ENCODE data around the gene CEMP1.

DNA sequence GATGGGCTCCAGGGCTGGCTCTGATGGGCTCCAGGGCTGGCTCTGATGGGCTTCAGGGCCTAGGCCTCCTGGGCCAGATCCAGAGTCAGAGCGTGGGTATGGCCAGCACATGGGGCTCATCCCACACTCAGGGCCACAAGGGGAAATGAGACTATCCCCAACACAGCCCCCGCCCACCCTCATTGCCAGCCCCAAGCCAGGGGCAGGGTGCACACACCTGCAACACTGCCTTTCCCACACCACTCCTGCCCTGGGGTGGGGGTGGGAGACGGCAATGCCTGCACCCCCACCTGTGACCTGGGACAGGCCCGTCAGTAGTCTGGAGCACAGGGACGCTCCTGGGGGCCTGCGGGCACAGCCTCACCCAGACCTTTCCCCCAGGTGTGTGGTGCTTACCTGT lies 31.8 kb downstream of the CEMP1 start:
- no peak for TF ChIP-seq EZH2phosphoT487 (IDR thresholded peaks at IDR 0.05; ENCODE audit: borderline replicate concordance)
- TF ChIP-seq, protein P1, sequence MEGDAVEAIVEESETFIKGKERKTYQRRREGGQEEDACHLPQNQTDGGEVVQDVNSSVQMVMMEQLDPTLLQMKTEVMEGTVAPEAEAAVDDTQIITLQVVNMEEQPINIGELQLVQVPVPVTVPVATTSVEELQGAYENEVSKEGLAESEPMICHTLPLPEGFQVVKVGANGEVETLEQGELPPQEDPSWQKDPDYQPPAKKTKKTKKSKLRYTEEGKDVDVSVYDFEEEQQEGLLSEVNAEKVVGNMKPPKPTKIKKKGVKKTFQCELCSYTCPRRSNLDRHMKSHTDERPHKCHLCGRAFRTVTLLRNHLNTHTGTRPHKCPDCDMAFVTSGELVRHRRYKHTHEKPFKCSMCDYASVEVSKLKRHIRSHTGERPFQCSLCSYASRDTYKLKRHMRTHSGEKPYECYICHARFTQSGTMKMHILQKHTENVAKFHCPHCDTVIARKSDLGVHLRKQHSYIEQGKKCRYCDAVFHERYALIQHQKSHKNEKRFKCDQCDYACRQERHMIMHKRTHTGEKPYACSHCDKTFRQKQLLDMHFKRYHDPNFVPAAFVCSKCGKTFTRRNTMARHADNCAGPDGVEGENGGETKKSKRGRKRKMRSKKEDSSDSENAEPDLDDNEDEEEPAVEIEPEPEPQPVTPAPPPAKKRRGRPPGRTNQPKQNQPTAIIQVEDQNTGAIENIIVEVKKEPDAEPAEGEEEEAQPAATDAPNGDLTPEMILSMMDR (conservative IDR thresholded peaks at IDR 0.05; ENCODE audit: low read length), result no peak

All from Loucy (cell line).